PC-3 (cell line): ENCODE results near the gene CDHR3. TPM values are rescaled to one million over a fixed set of nuclear protein-coding genes. Genes with fewer than 3 reads are reported as not detected.

Experiments
- ATAC-seq: fragments of 200-7000 bp; cut with Tn5 transposase; 2 replicates; pipeline ENCODE4 v1.9.1; 2020; ENCODE audit warnings: mild to moderate bottlenecking, moderate library complexity
- BruUV-seq: library from RNA; stranded (reverse); fragments of 400-500 nt; replicated peaks from 2 replicates; lab custom pipeline; 2021; lab: Mats Ljungman, UMichigan
- CTCF ChIA-PET: fragments of 300-600 bp; sonication (Branson Sonifier 250); formaldehyde crosslinking; loops from one replicate; lab custom pipeline; 2022; ENCODE audit warnings: antibody characterized with exemption; lab: Charles Lee
- POLR2A ChIA-PET: fragments of 300-600 bp; sonication (Branson Sonifier 250); formaldehyde crosslinking; loops from one replicate; lab custom pipeline; 2022; ENCODE audit warnings: antibody characterized with exemption; ENCODE audit not compliant: unreplicated experiment; lab: Charles Lee
- DNase-seq: peaks from one replicate; pipeline ENCODE4 v3.0.0-alpha.2; 2015
- H2AFZ ChIP-seq: fragments of 300-600 bp; sonication (generic); 2 replicates; pipeline ENCODE4 v1.6.0; 2016; ENCODE audit warnings: antibody characterized with exemption, low read length
- H3F3A ChIP-seq: fragments of 300-600 bp; sonication (generic); one replicate; pipeline ENCODE4 v1.6.0; 2017; ENCODE audit warnings: antibody characterized with exemption, low read length, control low read depth, mild to moderate bottlenecking; ENCODE audit not compliant: unreplicated experiment
- H3K27ac ChIP-seq: fragments of 300-600 bp; sonication (generic); 2 replicates; pipeline ENCODE4 v1.5.1; 2016; ENCODE audit warnings: mild to moderate bottlenecking, low read length
- H3K27me3 ChIP-seq: fragments of 300-600 bp; sonication (generic); 2 replicates; pipeline ENCODE4 v1.6.1; 2016; ENCODE audit warnings: low read length, mixed read lengths
- H3K36me3 ChIP-seq: fragments of 300-600 bp; sonication (generic); 2 replicates; pipeline ENCODE4 v1.6.1; 2016; ENCODE audit warnings: low read depth, mixed run types, low read length, mixed read lengths
- H3K4me1 ChIP-seq: fragments of 300-600 bp; sonication (generic); 2 replicates; pipeline ENCODE4 v1.5.1; 2016; ENCODE audit warnings: low read length; ENCODE audit not compliant: insufficient read depth
- H3K4me2 ChIP-seq: fragments of 300-600 bp; sonication (generic); 2 replicates; pipeline ENCODE4 v1.6.0; 2016; ENCODE audit warnings: low read length
- H3K4me3 ChIP-seq: fragments of 300-600 bp; sonication (generic); 2 replicates; pipeline ENCODE4 v1.5.1; 2016; ENCODE audit warnings: mild to moderate bottlenecking, low read length, mixed read lengths
- H3K79me2 ChIP-seq: fragments of 300-600 bp; sonication (generic); 2 replicates; pipeline ENCODE4 v1.6.1; 2017; ENCODE audit warnings: low read length, mixed read lengths
- H3K9ac ChIP-seq: fragments of 300-600 bp; sonication (generic); 2 replicates; pipeline ENCODE4 v1.6.0; 2016; ENCODE audit warnings: mild to moderate bottlenecking, low read length
- H3K9me2 ChIP-seq: fragments of 300-600 bp; sonication (generic); replicated peaks from 2 replicates; pipeline ENCODE4 v1.6.1; 2016; ENCODE audit warnings: mixed run types, low read length, mixed read lengths
- H3K9me3 ChIP-seq: fragments of 300-600 bp; sonication (generic); 2 replicates; pipeline ENCODE4 v1.6.1; 2016; ENCODE audit warnings: low read length, mixed read lengths
- H4K20me1 ChIP-seq: fragments of 300-600 bp; sonication (generic); 2 replicates; pipeline ENCODE4 v1.6.1; 2016; ENCODE audit warnings: low read length, mixed read lengths
- CTCF ChIP-seq: fragments of 300-600 bp; sonication (generic); conservative IDR thresholded peaks from 2 replicates; pipeline ENCODE4 v1.5.1; 2017; ENCODE audit warnings: antibody characterized with exemption, low read depth, mild to moderate bottlenecking, low read length
- EZH2 ChIP-seq: fragments of 300-600 bp; sonication (generic); IDR thresholded peaks from one replicate; pipeline ENCODE4 v1.6.1; 2017; ENCODE audit warnings: antibody characterized with exemption, mild to moderate bottlenecking, low read length; ENCODE audit not compliant: unreplicated experiment
- EZH2phosphoT487 ChIP-seq: fragments of 300-600 bp; sonication (generic); IDR thresholded peaks from 2 replicates; pipeline ENCODE4 v1.6.1; 2018; ENCODE audit warnings: mild to moderate bottlenecking, antibody characterized with exemption, low read length, borderline replicate concordance
- intact Hi-C: fragments of 100-400 bp; cut with micrococcal nuclease; formaldehyde crosslinking; loops from 2 replicates; pipeline ENCODE4 v1.9.0; 2023
- total RNA-seq: library from RNA; depleted of rRNA; stranded (reverse); fragments of >200 nt; gene quantifications from 2 replicates; pipeline ENCODE4 v1.2.3, GENCODE V29; 2014

CDHR3 gene
- total RNA-seq, 1 experiment from 2014 or later = 9.8 TPM

GRCh38 chr7:106074257-106074656, 111.2 kb downstream of the CDHR3 start:
- Histone ChIP-seq H3K4me1 (peaks cover 32% of the 10 kb centered on the region), H3K4me3 (no peak overlapping the region), H4K20me1 (no peaks in the 10 kb centered on the region), H3K9me3 (no peaks in the 10 kb centered on the region), H3K4me2 (no peak overlapping the region), H3K36me3 (no peaks in the 10 kb centered on the region), H3K79me2 (no peaks in the 10 kb centered on the region), H3K27me3 (no peaks in the 10 kb centered on the region), H3K9ac (no peak overlapping the region), H3K27ac (no peak overlapping the region), H2AFZ (no peak overlapping the region), H3K9me2 (no peaks in the 10 kb centered on the region), H3F3A (no peaks in the 10 kb centered on the region)
- POLR2A ChIA-PET = no interaction called here
- intact Hi-C loops = no loop called here
- no peak for TF ChIP-seq EZH2
- no peak for TF ChIP-seq EZH2phosphoT487
- no peak for DNase-seq
- CTCF ChIA-PET = no interaction called here
- ATAC-seq = no peak
- BruUV-seq = no TSS peak

DNA sequence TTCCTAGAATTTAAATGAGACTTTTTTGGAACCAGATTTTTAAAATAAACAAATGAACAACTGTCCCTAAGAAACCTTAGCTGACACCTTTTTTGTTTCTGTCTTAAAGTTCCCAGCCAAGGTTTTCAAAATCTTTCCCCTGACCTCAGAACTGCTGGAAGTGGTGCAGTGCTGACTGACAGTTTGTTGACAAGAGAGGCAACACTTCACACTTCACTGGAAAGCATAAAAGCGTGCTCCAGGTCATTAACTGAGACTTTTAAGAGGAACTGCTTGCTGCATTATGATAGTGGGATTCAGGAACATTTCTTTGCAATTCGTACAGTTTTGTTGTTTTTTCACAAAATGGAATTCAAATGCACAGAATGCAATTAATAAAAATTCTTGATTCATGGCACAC, 112.9 kb downstream of the CDHR3 start:
- H3K4me1 ChIP-seq = peaks cover 15% of the 10 kb centered on the region
- POLR2A ChIA-PET = no interaction called here
- CTCF ChIA-PET = no interaction called here
- no peak overlapping the region for H3K4me2 ChIP-seq
- intact Hi-C loops = no loop called here
- H3K36me3 ChIP-seq = no peaks in the 10 kb centered on the region
- DNase-seq (no peak), ATAC-seq (no peak)
- no peak overlapping the region for H3K9ac ChIP-seq
- no peak overlapping the region for H2AFZ ChIP-seq
- TF ChIP-seq CTCF = no peak
- TF ChIP-seq EZH2phosphoT487 = no peak
- TF ChIP-seq EZH2 = no peak
- H3F3A ChIP-seq = no peaks in the 10 kb centered on the region
- no peaks in the 10 kb centered on the region for H3K9me3 ChIP-seq
- no peaks in the 10 kb centered on the region for H3K79me2 ChIP-seq
- no TSS peak for BruUV-seq
- H3K27me3 ChIP-seq = no peaks in the 10 kb centered on the region
- H3K4me3 ChIP-seq = no peak overlapping the region
- no peak overlapping the region for H3K27ac ChIP-seq
- H3K9me2 ChIP-seq = no peaks in the 10 kb centered on the region
- no peaks in the 10 kb centered on the region for H4K20me1 ChIP-seq

GRCh38 chr7:106076537-106076936, 113.5 kb downstream of the CDHR3 start:
- Histone ChIP-seq H3K4me3 (no peak overlapping the region), H3K9me2 (no peaks in the 10 kb centered on the region), H3K4me1 (peaks cover 9% of the 10 kb centered on the region), H3K27me3 (no peaks in the 10 kb centered on the region), H3K9me3 (no peaks in the 10 kb centered on the region), H4K20me1 (no peaks in the 10 kb centered on the region), H3K27ac (no peak overlapping the region), H3K4me2 (no peak overlapping the region), H3K79me2 (no peaks in the 10 kb centered on the region), H2AFZ (no peak overlapping the region), H3F3A (no peaks in the 10 kb centered on the region), H3K9ac (no peak overlapping the region), H3K36me3 (no peaks in the 10 kb centered on the region)
- ATAC-seq (no peak), DNase-seq (no peak)
- BruUV-seq = no TSS peak
- ChIA-PET CTCF (interaction anchor here (0.6 kb wide), 1 partner anchor 16 kb away, joined by 7 read pairs; no protein-coding TSS in a partner anchor), POLR2A (no interaction called here)
- no peak for TF ChIP-seq CTCF
- TF ChIP-seq EZH2 = no peak
- no peak for TF ChIP-seq EZH2phosphoT487
- intact Hi-C loops = no loop called here
